Stomach (tissue), 9 donors: ENCODE measurements around the gene ALX3. TPM values are rescaled to one million over a fixed set of nuclear protein-coding genes. Genes with fewer than 3 reads are reported as not detected.
A peak's percentile ranks its signal among the peaks of the same experiment; 100 is the strongest.

Experiments used
- DNase-seq, 2 donors: peaks; one replicate each; pipeline versions ENCODE4 v3.0.0 to v3.0.0-alpha.2; 2013 to 2019
- H3K27ac ChIP-seq, 5 donors: fragments of 200-600 bp in 4 of 5; sonication (generic) in 4 of 5; one replicate each; pipeline ENCODE4 v1.5.1; 2013 to 2019; ENCODE audit warnings: mild to moderate bottlenecking in 1 of 5, moderate library complexity in 1 of 5
- H3K27me3 ChIP-seq, 3 donors: fragments of 200-600 bp; sonication (generic); one replicate each; pipeline ENCODE4 v1.5.1; 2017 to 2019; ENCODE audit warnings: mixed run types in 1 of 3
- H3K36me3 ChIP-seq, 4 donors: fragments of 200-600 bp; sonication (generic); 1 replicate in 3 of 4; 2 replicates in 1 of 4; pipeline ENCODE4 v1.5.1; 2016 to 2019
- H3K4me1 ChIP-seq, 4 donors: fragments of 200-600 bp; sonication (generic); one replicate each; pipeline ENCODE4 v1.5.1; 2016 to 2019
- H3K4me3 ChIP-seq, 4 donors: fragments of 200-600 bp; sonication (generic) in 3 of 4; one replicate each; pipeline ENCODE4 v1.5.1; 2016 to 2019; ENCODE audit warnings: mild to moderate bottlenecking in 1 of 4
- H3K9me3 ChIP-seq, 4 donors: fragments of 200-600 bp; sonication (generic); one replicate each; pipeline ENCODE4 v1.5.1; 2016 to 2019
- EP300 ChIP-seq: sonication (generic); formaldehyde crosslinking; IDR thresholded peaks from one replicate; pipeline ENCODE4 v1.6.1; 2017; ENCODE audit warnings: antibody characterized with exemption
- POLR2A ChIP-seq, 4 donors: fragments of 450-650 bp; IDR thresholded peaks; one replicate each; pipeline ENCODE4 v1.6.1; 2016; ENCODE audit warnings: antibody characterized with exemption in 4 of 4, control low read depth in 2 of 4, mild to moderate bottlenecking in 1 of 4, moderate library complexity in 1 of 4
- POLR2AphosphoS5 ChIP-seq, 3 donors: sonication (generic); formaldehyde crosslinking; IDR thresholded peaks; one replicate each; pipeline ENCODE4 v1.6.1; 2016; ENCODE audit warnings: antibody characterized with exemption in 3 of 3
- WGBS, 5 donors: extraction: QIAGEN DNeasy Blood & Tissue Kit in 3 of 5; methylation state at CpG; one replicate each; pipeline versions ENCODE4 v1.1.5 to v1.1.7; 2013 to 2018; 5-methylcytosine and 5-hydroxymethylcytosine counted together
- intact Hi-C: fragments of 100-400 bp; cut with DNase I; formaldehyde crosslinking; loops from one replicate; pipeline ENCODE4 v1.15.1; 2023; ENCODE audit warnings: low total_unique reads
- polyA plus RNA-seq, 3 donors: library from polyadenylated mRNA; stranded (reverse); fragments of 200-250 nt; gene quantifications; one replicate each; pipeline ENCODE4 v1.2.3, GENCODE V29; 2013
- total RNA-seq, 5 donors: library from RNA; depleted of rRNA; stranded (reverse); fragments of >200 nt; gene quantifications; one replicate each; pipeline versions ENCODE4 v1.1.0 to v1.2.3, GENCODE V29; 2014 to 2016
- TF ChIP-seq, protein P1 (sequence below), 7 experiments: fragments of 450-650 bp in 4 of 7; fragments of 200-600 bp in 3 of 7; sonication (generic) in 3 of 7; IDR thresholded peaks; one replicate each; pipeline ENCODE4 v1.5.1; 2016 to 2019; ENCODE audit warnings: antibody characterized with exemption in 7 of 7, control low read depth in 2 of 7, mild to moderate bottlenecking in 1 of 7
- donor health status: healthy with polysubstance abuse.
- donor health status: Bipolar disorder and iron deficiency.
- donor health status: healthy.

The ALX3 gene
- total and polyA plus RNA-seq, 8 donors, result 0.08 TPM; not detected in 7

DNA sequence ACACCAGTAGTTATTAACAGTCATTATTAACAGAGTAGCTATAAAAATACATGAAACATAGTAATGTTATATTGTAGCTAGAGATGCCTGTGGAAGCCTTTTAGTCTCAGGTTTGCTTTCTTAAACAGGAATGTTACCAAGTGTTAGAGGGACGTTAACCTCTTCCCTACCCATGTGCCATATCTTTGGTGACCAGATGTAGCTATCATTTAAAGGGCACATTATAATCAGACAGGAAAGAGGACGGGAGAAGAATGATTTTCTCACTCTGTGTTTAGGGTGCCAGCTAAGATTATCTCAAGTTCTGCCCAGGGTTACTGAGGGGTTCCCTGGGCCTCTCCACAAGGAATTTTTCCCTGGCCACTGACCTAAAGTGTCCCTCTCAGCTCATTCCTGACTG lies 20.9 kb upstream of the ALX3 start:
- intact Hi-C loops, result no loop called here

DNA sequence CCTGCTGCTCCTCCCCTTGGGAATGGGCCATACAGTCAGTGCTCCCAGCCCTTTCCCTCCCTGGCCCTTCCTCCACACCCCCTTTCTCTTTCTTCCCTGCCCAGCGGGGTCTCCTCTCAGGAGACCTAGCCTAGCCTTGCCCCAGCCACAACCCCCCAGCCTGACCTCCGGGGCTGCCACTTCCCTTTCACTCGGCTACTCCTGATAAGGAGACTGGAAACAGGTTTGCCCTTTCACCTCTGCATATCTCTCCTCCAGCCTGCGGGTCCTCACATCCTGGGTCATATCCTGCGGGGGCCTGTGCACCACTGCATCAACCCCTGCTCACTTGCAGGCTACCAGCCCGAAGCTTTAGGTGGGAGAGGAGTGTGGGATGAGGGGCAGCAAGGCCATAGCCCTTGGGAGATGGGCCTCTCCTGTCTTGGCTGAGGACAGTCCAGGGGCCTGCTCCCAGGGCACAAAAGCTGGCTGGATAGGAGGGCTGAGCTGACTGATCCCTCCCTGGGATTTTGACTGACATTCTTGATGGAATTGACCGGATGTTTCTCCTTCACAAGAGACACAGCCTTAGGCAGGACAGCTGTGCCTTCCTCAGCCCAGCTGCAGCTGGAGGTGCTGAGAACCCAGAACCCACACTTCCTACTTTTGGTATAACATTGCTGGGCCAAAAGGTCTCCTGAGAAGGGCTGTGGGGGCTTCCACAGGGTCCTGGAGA lies 19.2 kb upstream of the ALX3 start:
- TF ChIP-seq POLR2A (IDR thresholded peaks at IDR 0.05) (no peak), POLR2AphosphoS5 (IDR thresholded peaks at IDR 0.05) (no peak), EP300 (no peak)
- TF ChIP-seq, protein P1, sequence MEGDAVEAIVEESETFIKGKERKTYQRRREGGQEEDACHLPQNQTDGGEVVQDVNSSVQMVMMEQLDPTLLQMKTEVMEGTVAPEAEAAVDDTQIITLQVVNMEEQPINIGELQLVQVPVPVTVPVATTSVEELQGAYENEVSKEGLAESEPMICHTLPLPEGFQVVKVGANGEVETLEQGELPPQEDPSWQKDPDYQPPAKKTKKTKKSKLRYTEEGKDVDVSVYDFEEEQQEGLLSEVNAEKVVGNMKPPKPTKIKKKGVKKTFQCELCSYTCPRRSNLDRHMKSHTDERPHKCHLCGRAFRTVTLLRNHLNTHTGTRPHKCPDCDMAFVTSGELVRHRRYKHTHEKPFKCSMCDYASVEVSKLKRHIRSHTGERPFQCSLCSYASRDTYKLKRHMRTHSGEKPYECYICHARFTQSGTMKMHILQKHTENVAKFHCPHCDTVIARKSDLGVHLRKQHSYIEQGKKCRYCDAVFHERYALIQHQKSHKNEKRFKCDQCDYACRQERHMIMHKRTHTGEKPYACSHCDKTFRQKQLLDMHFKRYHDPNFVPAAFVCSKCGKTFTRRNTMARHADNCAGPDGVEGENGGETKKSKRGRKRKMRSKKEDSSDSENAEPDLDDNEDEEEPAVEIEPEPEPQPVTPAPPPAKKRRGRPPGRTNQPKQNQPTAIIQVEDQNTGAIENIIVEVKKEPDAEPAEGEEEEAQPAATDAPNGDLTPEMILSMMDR (IDR thresholded peaks at IDR 0.05), result no peak
- Histone ChIP-seq H3K4me1 (peaks cover 0 to 10% (median 4%) of the 10 kb centered on the region in 4 donors), H3K9me3 (no peaks in the 10 kb centered on the region), H3K4me3 (no peak overlapping the region), H3K36me3 (no peaks in the 10 kb centered on the region), H3K27me3 (peaks cover 0 to 31% (median 0%) of the 10 kb centered on the region in 3 donors), H3K27ac (no peak overlapping the region)
- intact Hi-C loops, result no loop called here
- WGBS, 5 donors, result 36 to 49% (median 38%) methylated on average over 6 to 7 of the region's 7 CpGs
- no peak for DNase-seq

More for the DNA sequence above, 20.9 kb upstream of the ALX3 start:
- Histone ChIP-seq H3K9me3 (no peaks in the 10 kb centered on the region), H3K27ac (no peak overlapping the region), H3K4me3 (no peak overlapping the region), H3K36me3 (no peaks in the 10 kb centered on the region), H3K27me3 (peaks cover 0 to 35% (median 0%) of the 10 kb centered on the region in 3 donors), H3K4me1 (peaks cover 0 to 9% (median 0%) of the 10 kb centered on the region in 4 donors)
- 44 to 56% (median 52%) methylated on average over 2 of the region's 2 CpGs for WGBS, 5 donors
- DNase-seq, result no peak
- TF ChIP-seq POLR2A (IDR thresholded peaks at IDR 0.05) (no peak), POLR2AphosphoS5 (IDR thresholded peaks at IDR 0.05) (no peak), EP300 (no peak)
- TF ChIP-seq, protein P1 (IDR thresholded peaks at IDR 0.05), result no peak

DNA sequence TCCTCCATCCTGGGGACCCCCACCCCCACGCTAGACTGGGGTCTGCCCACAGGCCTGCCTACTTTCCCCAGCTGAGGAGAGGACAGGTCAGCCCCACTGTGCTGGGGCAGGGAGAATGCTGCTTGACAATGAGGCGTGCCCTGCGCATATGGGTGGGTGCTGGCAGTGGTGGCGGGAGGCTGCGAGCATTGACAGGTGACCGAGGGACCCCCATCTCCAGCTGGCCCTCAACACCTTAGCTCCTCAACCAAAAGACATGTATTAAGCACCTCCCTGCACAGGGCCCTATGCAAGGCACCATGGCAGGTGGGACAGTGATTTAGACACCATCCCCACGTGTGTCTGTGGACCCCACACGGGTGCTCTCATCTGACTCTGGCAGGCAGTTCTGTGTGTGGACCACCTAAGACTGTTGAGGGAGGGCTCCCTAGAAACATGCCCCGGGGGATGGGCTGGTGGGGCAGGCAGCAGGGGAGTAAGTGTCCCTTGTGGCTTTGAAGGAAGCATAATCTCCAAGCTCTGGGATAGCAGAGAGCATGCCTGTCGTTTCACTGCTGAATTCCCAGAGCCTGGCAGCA lies 18.4 kb upstream of the ALX3 start:
- intact Hi-C loops, result no loop called here
- Histone ChIP-seq H3K36me3 (no peaks in the 10 kb centered on the region), H3K27me3 (peaks cover 0 to 36% (median 8%) of the 10 kb centered on the region in 3 donors), H3K4me3 (no peak overlapping the region), H3K9me3 (no peaks in the 10 kb centered on the region), H3K4me1 (peaks cover 5 to 19% (median 11%) of the 10 kb centered on the region in 4 donors), H3K27ac (no peak overlapping the region)
- WGBS, 5 donors, result 78 to 83% (median 82%) methylated on average over 7 to 10 of the region's 10 CpGs
- TF ChIP-seq POLR2A (IDR thresholded peaks at IDR 0.05), result no peak
- TF ChIP-seq EP300, result no peak
- no peak for TF ChIP-seq POLR2AphosphoS5 (IDR thresholded peaks at IDR 0.05)
- TF ChIP-seq, protein P1 (IDR thresholded peaks at IDR 0.05), result no peak
- DNase-seq, result no peak

DNA sequence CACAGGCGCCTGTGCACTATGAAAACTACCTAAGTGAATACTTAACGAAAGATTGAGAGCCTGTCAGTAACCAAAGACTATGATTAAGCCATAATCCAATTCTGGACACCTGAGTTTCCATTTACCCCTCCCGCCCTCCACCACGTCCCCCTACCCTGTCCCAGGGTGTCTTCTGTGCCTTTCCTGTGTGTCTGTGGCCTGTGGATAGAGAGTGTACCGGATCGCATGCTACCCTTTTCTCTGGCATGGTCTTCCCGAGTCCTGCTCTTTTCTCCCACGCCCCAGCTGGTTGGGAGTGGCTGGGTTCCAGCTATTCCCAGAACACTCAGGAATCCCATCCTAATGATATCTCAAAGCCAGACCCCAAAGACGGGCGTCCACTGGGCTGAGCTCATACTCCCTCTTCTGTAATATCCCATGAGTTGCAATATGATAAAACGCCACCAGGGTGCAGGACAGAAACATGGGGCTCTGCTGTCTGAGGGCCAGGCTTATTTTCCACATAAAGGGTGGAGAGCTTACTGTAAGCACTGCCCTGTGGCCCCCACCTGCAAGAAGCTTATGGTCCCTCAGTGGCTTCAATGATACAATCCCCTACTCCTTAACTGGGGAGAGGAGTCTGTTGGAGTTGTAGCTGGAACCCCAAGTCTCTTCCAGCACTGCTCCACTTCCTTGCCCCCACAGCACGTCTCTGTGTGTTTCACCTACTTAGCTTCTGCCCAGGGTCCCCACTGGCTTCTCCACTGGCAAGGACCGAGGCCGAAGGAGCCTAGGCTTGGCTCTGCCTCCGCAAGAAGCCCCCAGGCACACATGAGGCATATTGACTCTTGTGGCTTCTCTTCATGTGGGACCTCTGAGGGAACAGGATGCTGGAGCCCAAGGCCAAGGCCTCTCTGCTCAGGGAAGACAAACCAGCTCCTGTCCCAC lies 17.6 kb upstream of the ALX3 start:
- no peak overlapping the region for H3K4me3 ChIP-seq
- no peaks in the 10 kb centered on the region for H3K9me3 ChIP-seq
- WGBS, 5 donors, result 47 to 49% (median 49%) methylated on average over 14 to 15 of the region's 15 CpGs
- H3K27me3 ChIP-seq, result peaks cover 0 to 43% (median 10%) of the 10 kb centered on the region in 3 donors
- DNase-seq, result peak; percentile 52 to 76
- no peak overlapping the region for H3K27ac ChIP-seq
- H3K4me1 ChIP-seq, result peaks cover 11 to 24% (median 18%) of the 10 kb centered on the region in 4 donors
- H3K36me3 ChIP-seq, result no peaks in the 10 kb centered on the region
- intact Hi-C loops, result no loop called here
- TF ChIP-seq, protein P1 (IDR thresholded peaks at IDR 0.05), result peak in 5 of 7 experiments; percentile 52 to 81 (median 60)
- no peak for TF ChIP-seq EP300
